Globus pallidus (tissue), 1 donor: ENCODE data around the gene MAML3.

ENCODE experiments used
- DNase-seq: peaks from one replicate; pipeline ENCODE4 v3.0.0-alpha.2; 2015; ENCODE audit warnings: low spot score

MAML3 gene

GRCh38 chr4:140126261-140126660 is 27.7 kb downstream of the MAML3 start:
- DNase-seq, result no peak

- DNase-seq, result no peak
Measured at GRCh38 chr4:140125374-140125773, 28.6 kb downstream of the MAML3 start.

- DNase-seq, result no peak
Measured at GRCh38 chr4:140123666-140124377, 30.2 kb downstream of the MAML3 start.

GRCh38 chr4:140122891-140123290 is 31.1 kb downstream of the MAML3 start:
- no peak for DNase-seq

- no peak for DNase-seq
Measured at GRCh38 chr4:140121646-140122045, 32.3 kb downstream of the MAML3 start.

GRCh38 chr4:140118931-140119640 is 34.9 kb downstream of the MAML3 start:
- DNase-seq, result no peak

GRCh38 chr4:140117947-140118346 is 36.0 kb downstream of the MAML3 start:
- DNase-seq, result no peak

- DNase-seq, result no peak
Measured at GRCh38 chr4:140116442-140117104, 37.4 kb downstream of the MAML3 start.

- no peak for DNase-seq
Measured at GRCh38 chr4:140115140-140115539, 38.8 kb downstream of the MAML3 start.

GRCh38 chr4:140113653-140114052 is 40.3 kb downstream of the MAML3 start:
- DNase-seq, result no peak

- DNase-seq, result no peak
Measured at GRCh38 chr4:140112576-140112975, 41.4 kb downstream of the MAML3 start.

- no peak for DNase-seq
Measured at GRCh38 chr4:140111256-140111655, 42.7 kb downstream of the MAML3 start.

GRCh38 chr4:140110542-140111215 is 43.3 kb downstream of the MAML3 start:
- no peak for DNase-seq

- no peak for DNase-seq
Measured at GRCh38 chr4:140109737-140110136, 44.2 kb downstream of the MAML3 start.

- DNase-seq, result no peak
Measured at GRCh38 chr4:140109292-140109691, 44.7 kb downstream of the MAML3 start.

GRCh38 chr4:140108713-140109230 is 45.2 kb downstream of the MAML3 start:
- no peak for DNase-seq

GRCh38 chr4:140108243-140108642 is 45.7 kb downstream of the MAML3 start:
- DNase-seq, result no peak

GRCh38 chr4:140106289-140106844 is 47.6 kb downstream of the MAML3 start:
- no peak for DNase-seq

GRCh38 chr4:140105436-140105835 is 48.5 kb downstream of the MAML3 start:
- DNase-seq, result no peak

- DNase-seq, result no peak
Measured at GRCh38 chr4:140103676-140104075, 50.3 kb downstream of the MAML3 start.

- DNase-seq, result no peak
Measured at GRCh38 chr4:140102421-140102820, 51.6 kb downstream of the MAML3 start.

- no peak for DNase-seq
Measured at GRCh38 chr4:140100771-140101170, 53.2 kb downstream of the MAML3 start.
